ENCODE measurements around the gene FBXL5.

DNA sequence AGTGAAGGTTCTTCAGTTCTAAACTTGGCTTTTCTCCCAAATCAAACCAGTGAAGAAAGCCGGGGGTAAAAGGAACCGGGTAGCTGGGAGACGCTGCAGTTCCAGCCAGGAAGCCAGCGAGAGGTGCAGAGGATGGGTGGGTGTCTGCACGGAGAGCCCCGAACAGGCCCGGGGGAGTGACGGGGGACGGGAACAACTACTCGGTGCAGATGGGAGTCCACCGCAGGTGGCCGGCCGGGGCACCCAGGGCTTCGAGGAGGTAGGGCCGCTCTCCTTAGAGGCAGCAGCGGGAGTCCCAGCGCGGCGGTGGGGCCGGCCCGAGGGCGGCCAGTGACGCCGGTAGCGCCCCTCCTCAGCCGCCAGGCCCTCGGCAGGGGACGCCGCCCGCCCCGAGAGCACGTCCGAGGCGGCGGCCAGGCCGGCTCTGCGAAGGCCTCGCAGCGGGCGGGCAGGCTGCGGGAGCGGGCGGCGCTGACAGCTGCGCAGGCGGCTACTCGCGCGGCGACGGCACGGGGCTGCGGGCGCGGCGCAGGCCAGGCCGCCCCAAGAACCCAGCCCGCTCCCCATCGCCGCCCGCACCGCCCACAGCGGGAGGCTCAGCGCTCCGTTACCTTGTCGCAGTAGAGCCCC is 449 bp downstream of the FBXL5 start:
- TF ChIP-seq, protein P1, sequence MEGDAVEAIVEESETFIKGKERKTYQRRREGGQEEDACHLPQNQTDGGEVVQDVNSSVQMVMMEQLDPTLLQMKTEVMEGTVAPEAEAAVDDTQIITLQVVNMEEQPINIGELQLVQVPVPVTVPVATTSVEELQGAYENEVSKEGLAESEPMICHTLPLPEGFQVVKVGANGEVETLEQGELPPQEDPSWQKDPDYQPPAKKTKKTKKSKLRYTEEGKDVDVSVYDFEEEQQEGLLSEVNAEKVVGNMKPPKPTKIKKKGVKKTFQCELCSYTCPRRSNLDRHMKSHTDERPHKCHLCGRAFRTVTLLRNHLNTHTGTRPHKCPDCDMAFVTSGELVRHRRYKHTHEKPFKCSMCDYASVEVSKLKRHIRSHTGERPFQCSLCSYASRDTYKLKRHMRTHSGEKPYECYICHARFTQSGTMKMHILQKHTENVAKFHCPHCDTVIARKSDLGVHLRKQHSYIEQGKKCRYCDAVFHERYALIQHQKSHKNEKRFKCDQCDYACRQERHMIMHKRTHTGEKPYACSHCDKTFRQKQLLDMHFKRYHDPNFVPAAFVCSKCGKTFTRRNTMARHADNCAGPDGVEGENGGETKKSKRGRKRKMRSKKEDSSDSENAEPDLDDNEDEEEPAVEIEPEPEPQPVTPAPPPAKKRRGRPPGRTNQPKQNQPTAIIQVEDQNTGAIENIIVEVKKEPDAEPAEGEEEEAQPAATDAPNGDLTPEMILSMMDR (IDR thresholded peaks at IDR 0.05 in 8 of 11, conservative IDR thresholded peaks at IDR 0.05 in 3 of 11): no peak
- TF ChIP-seq POLR2A (IDR thresholded peaks at IDR 0.05): no peak
